ENCODE results near the gene COL27A1. TPM values are rescaled to one million over a fixed set of nuclear protein-coding genes. Genes with fewer than 3 reads are reported as not detected.

COL27A1 gene
- total and polyA plus RNA-seq, 2 donors (not counting 3 experiments of a cell fraction or from before 2014, with no cell fraction given) = 14.7 to 49.1 TPM

- intact Hi-C loops (cut with micrococcal nuclease) = no loop called here
- dilution Hi-C loops (cut with MboI; ENCODE audit: extremely low pct_ligation_motif_present, low sequenced_read_pairs) = no loop called here
- FAIRE-seq (no peak), DNase-seq (ENCODE audit: low read depth, low spot score) (no peak)
- Histone ChIP-seq H3K4me3 (replicated peaks in 1 of 3; ENCODE audit: insufficient read depth in 1 of 3, low read depth in 1 of 3, low read length in 3 of 3) (no peak overlapping the region), H3K9me1 (replicated peaks; ENCODE audit: control insufficient read depth, extremely low read depth, insufficient read depth, low read length) (no peaks in the 10 kb centered on the region), H3K27me3 (ENCODE audit: control insufficient read depth in 2 of 2, insufficient read depth in 2 of 2, low read length in 2 of 2) (peaks cover 15 to 19% of the 10 kb centered on the region in 2 experiments), H3K79me2 (ENCODE audit: control insufficient read depth, insufficient read depth, low read length) (no peaks in the 10 kb centered on the region), H3K36me3 (ENCODE audit: control insufficient read depth in 2 of 2, extremely low read depth in 1 of 2, insufficient read depth in 2 of 2, low read length in 2 of 2) (no peaks in the 10 kb centered on the region), H3K9me3 (replicated peaks; ENCODE audit: control insufficient read depth, insufficient read depth, low read length) (no peaks in the 10 kb centered on the region), H4K20me1 (replicated peaks; ENCODE audit: control insufficient read depth, extremely low read depth, insufficient read depth, low read length) (no peaks in the 10 kb centered on the region), H3K4me1 (ENCODE audit: control insufficient read depth, extremely low read depth, insufficient read depth, low read length) (no peaks in the 10 kb centered on the region), H3K9ac (replicated peaks; ENCODE audit: extremely low read depth, insufficient read depth, low read length) (no peak overlapping the region), H2AFZ (ENCODE audit: low read depth, low read length) (no peak overlapping the region), H3K27ac (ENCODE audit: insufficient read depth, low read depth, low read length) (no peak overlapping the region), H3K4me2 (ENCODE audit: insufficient read depth, low read length) (no peak overlapping the region)
- CTCF ChIA-PET = interaction anchor here (1.1 to 2.2 kb wide), 2 partner anchors 17 to 43 kb away, joined by 3 to 15 read pairs; no protein-coding TSS in a partner anchor
- POLR2A ChIA-PET = no interaction called here
- TF ChIP-seq EZH2 (IDR thresholded peaks at IDR 0.05; ENCODE audit: borderline replicate concordance, low read depth, low read length, severe bottlenecking) (no peak), POLR2AphosphoS5 (IDR thresholded peaks at IDR 0.05; ENCODE audit: insufficient read depth, low read depth, low read length) (no peak), CTCF (IDR thresholded peaks at IDR 0.05; ENCODE audit: extremely low read depth in 1 of 2, insufficient read depth in 1 of 2, low read depth in 1 of 2, low read length in 2 of 2) (no peak), FOS (IDR thresholded peaks at IDR 0.05; ENCODE audit: borderline replicate concordance, insufficient read depth, low read length) (no peak), JUN (IDR thresholded peaks at IDR 0.05; ENCODE audit: borderline replicate concordance, insufficient read depth, insufficient read length, low read depth) (no peak), GATA2 (IDR thresholded peaks at IDR 0.05; ENCODE audit: insufficient read depth, insufficient read length, low read depth, low read length) (no peak), MYC (IDR thresholded peaks at IDR 0.05; ENCODE audit: low read depth, low read length) (no peak), POLR2A (IDR thresholded peaks at IDR 0.05; ENCODE audit: low read depth, low read length) (no peak), MAX (IDR thresholded peaks at IDR 0.05; ENCODE audit: insufficient read depth, insufficient read length) (no peak)
- no TSS peak for BruUV-seq (replicated peaks)
Observed at GRCh38 chr9:114124666-114125475, 30.5 kb upstream of the COL27A1 start.

All from endothelial cell of umbilical vein (primary cell).